Activated CD4-positive, alpha-beta memory T cell treated with anti-CD3 and anti-CD28 coated beads for 36 hours (primary cell): Measurements from ENCODE around the gene PLA2G4F. TPM values are rescaled to one million over a fixed set of nuclear protein-coding genes. Genes with fewer than 3 reads are reported as not detected.

Source experiments
- CTCF ChIA-PET: fragments of 350-600 bp; sonication (Branson Sonifier 250); formaldehyde crosslinking; loops from one replicate; lab custom pipeline; 2021; ENCODE audit warnings: antibody characterized with exemption, inconsistent platforms; lab: Charles Lee
- POLR2A ChIA-PET: fragments of 350-600 bp; sonication (Branson Sonifier 250); formaldehyde crosslinking; loops from one replicate; lab custom pipeline; 2021; ENCODE audit warnings: antibody characterized with exemption; lab: Charles Lee
- DNase-seq: peaks from one replicate; pipeline ENCODE4 v3.0.0-alpha.2; 2020
- H3K27ac Mint-ChIP-seq: one replicate; pipeline ENCODE4 v1.8.0; 2021; ENCODE audit warnings: mixed read lengths
- H3K27me3 Mint-ChIP-seq: one replicate; pipeline ENCODE4 v1.8.0; 2021; ENCODE audit warnings: mixed read lengths
- H3K36me3 Mint-ChIP-seq: one replicate; pipeline ENCODE4 v1.8.0; 2021; ENCODE audit warnings: mixed read lengths
- H3K4me1 Mint-ChIP-seq: one replicate; pipeline ENCODE4 v1.8.0; 2021; ENCODE audit warnings: low read depth, mixed read lengths
- H3K4me3 Mint-ChIP-seq: one replicate; pipeline ENCODE4 v1.8.0; 2021; ENCODE audit warnings: mild to moderate bottlenecking, mixed read lengths
- H3K9me3 Mint-ChIP-seq: one replicate; pipeline ENCODE4 v1.8.0; 2021; ENCODE audit warnings: mixed read lengths
- intact Hi-C: fragments of 100-400 bp; cut with micrococcal nuclease; formaldehyde crosslinking; loops from one replicate; pipeline ENCODE4 v1.15.1; 2023
- total RNA-seq, 2 experiments: library from RNA; stranded (reverse); gene quantifications; one replicate each; pipeline ENCODE4 v1.2.3, GENCODE V29; 2021

Gene PLA2G4F
- total RNA-seq, 2 experiments from 2014 or later = not detected

DNA sequence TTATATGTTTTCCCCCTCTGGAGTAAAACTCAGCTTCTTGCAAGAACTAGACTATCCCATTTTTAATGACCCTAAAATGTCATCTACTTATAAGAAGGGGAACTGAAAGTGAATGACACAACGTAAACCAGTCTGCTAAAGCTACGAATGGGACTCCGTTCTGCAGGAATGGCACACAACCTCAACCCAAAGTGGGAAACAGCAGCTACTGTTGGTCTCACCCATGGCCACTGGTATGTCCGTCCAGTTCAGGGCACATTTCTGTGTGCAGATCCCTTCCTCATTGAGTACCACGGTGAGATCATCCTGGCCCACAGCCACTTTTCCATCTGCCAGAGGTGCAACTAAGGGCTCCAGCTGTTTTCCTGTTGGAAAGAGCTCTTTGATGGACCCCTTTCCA, 27.9 kb upstream of the PLA2G4F start:
- H3K36me3 Mint-ChIP-seq = peaks cover 57% of the 10 kb centered on the region

GRCh38 chr15:42182961-42183360, 26.5 kb upstream of the PLA2G4F start:
- Mint-ChIP-seq H3K36me3 (peaks cover 54% of the 10 kb centered on the region), H3K4me3 (no peak overlapping the region), H3K27ac (no peak overlapping the region), H3K9me3 (no peaks in the 10 kb centered on the region), H3K27me3 (no peaks in the 10 kb centered on the region), H3K4me1 (no peaks in the 10 kb centered on the region)
- CTCF ChIA-PET = no interaction called here
- POLR2A ChIA-PET = no interaction called here
- no peak for DNase-seq
- intact Hi-C loops = no loop called here

More for the DNA sequence above, 27.9 kb upstream of the PLA2G4F start:
- CTCF ChIA-PET = no interaction called here
- no peak overlapping the region for H3K4me3 Mint-ChIP-seq
- no peaks in the 10 kb centered on the region for H3K27me3 Mint-ChIP-seq
- POLR2A ChIA-PET = no interaction called here
- H3K27ac Mint-ChIP-seq = no peak overlapping the region
- intact Hi-C loops = no loop called here
- H3K4me1 Mint-ChIP-seq = peaks cover 4% of the 10 kb centered on the region
- DNase-seq = no peak
- no peaks in the 10 kb centered on the region for H3K9me3 Mint-ChIP-seq

DNA sequence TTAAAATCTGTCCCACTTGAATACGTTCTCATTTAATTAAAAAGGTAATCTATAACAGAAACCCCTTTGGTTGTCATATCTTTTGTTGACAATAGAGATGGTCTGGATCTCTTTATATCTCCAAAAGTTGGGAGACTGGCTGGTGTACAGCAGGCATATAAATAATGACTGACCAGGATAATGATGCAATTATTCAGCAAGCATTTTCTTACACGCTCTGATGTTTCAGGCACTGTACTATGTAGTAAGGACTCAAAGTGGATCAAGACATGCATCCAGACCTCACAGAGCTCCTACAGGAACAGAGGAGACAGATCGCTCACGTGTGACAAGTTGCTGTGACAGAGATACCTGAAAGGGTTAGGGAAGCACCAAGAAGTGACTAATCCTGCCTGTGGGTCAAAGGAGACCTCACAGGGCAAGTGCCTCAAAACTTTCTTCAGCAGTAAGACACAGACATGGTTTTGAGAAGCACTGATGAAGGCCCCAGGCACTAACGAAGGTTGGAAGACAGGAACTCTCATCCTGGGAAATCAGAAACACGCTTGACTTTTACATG, 26.0 kb upstream of the PLA2G4F start:
- H3K9me3 Mint-ChIP-seq = no peaks in the 10 kb centered on the region
- H3K4me3 Mint-ChIP-seq = no peak overlapping the region
- H3K4me1 Mint-ChIP-seq = no peaks in the 10 kb centered on the region
- no peak overlapping the region for H3K27ac Mint-ChIP-seq
- POLR2A ChIA-PET = no interaction called here
- intact Hi-C loops = no loop called here
- no peaks in the 10 kb centered on the region for H3K27me3 Mint-ChIP-seq
- no peak for DNase-seq
- CTCF ChIA-PET = no interaction called here
- peaks cover 52% of the 10 kb centered on the region for H3K36me3 Mint-ChIP-seq

DNA sequence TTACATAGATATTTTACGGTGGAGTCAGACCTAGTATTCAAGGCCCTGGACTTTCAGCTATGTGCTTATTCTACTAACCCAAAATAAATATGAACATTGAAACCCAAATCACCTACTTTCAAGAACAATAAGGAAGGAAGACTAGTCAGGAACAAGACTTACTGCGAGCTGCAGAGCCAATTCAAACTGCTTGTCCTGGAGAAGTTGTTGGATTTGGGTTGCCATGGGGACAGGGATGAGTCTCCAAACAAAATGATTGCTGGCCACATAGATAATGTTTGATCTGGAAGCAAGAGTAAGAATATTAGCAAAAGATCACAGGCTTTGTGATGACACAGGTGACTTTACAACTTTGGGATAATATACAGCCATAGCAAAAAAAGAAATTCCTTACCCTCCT, 21.6 kb upstream of the PLA2G4F start:
- H3K27ac Mint-ChIP-seq = no peak overlapping the region
- no peaks in the 10 kb centered on the region for H3K9me3 Mint-ChIP-seq
- intact Hi-C loops = no loop called here
- H3K4me1 Mint-ChIP-seq = no peaks in the 10 kb centered on the region
- no peak overlapping the region for H3K4me3 Mint-ChIP-seq
- H3K36me3 Mint-ChIP-seq = peaks cover 48% of the 10 kb centered on the region
- no peaks in the 10 kb centered on the region for H3K27me3 Mint-ChIP-seq
- ChIA-PET POLR2A (no interaction called here), CTCF (no interaction called here)
- DNase-seq = no peak

DNA sequence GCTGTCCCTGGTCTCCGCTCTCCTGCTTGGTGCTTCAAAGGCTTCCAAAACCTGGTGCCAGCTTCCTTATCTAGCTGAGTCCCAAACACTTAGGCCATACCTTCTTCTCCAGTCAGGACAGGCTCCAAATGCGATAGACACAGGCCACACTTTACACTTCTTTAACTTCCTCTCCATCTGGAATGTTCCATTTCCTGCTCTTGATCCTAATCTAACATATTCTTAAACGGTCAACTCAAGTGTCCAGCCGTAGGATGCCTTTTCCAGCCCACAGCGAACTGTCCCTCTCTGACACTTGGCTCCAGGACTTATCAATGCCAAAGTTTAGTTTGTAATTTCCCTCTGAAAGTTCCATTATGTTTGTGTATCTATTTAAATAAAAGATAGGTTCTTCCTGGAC, 19.2 kb upstream of the PLA2G4F start:
- POLR2A ChIA-PET = no interaction called here

GRCh38 chr15:42172475-42172874, 16.0 kb upstream of the PLA2G4F start:
- Mint-ChIP-seq H3K4me1 (peaks cover 12% of the 10 kb centered on the region), H3K9me3 (no peaks in the 10 kb centered on the region), H3K27me3 (no peaks in the 10 kb centered on the region), H3K36me3 (peaks cover 42% of the 10 kb centered on the region), H3K27ac (peak overlapping the region; percentile 15), H3K4me3 (no peak overlapping the region)
- intact Hi-C loops = no loop called here
- DNase-seq = no peak
- CTCF ChIA-PET = interaction anchor here (1.0 kb wide), 1 partner anchor 116 kb away, joined by 3 read pairs; no protein-coding TSS in a partner anchor
- POLR2A ChIA-PET = no interaction called here

More for the DNA sequence above, 19.2 kb upstream of the PLA2G4F start:
- intact Hi-C loops = no loop called here
- Mint-ChIP-seq H3K9me3 (no peaks in the 10 kb centered on the region), H3K4me3 (no peak overlapping the region), H3K27me3 (no peaks in the 10 kb centered on the region), H3K4me1 (peaks cover 12% of the 10 kb centered on the region), H3K27ac (peak overlapping the region; percentile 14), H3K36me3 (peaks cover 48% of the 10 kb centered on the region)
- CTCF ChIA-PET = interaction anchor here (0.6 kb wide), 1 partner anchor 295 kb away, joined by 3 read pairs; no protein-coding TSS in a partner anchor
- no peak for DNase-seq

GRCh38 chr15:42171795-42172194, 15.4 kb upstream of the PLA2G4F start:
- no peak for DNase-seq
- Mint-ChIP-seq H3K36me3 (peaks cover 49% of the 10 kb centered on the region), H3K27me3 (no peaks in the 10 kb centered on the region), H3K27ac (peak overlapping the region; percentile 15), H3K9me3 (no peaks in the 10 kb centered on the region), H3K4me3 (no peak overlapping the region), H3K4me1 (peaks cover 12% of the 10 kb centered on the region)
- POLR2A ChIA-PET = no interaction called here
- CTCF ChIA-PET = interaction anchor here (0.7 kb wide), 1 partner anchor 34 kb away, joined by 3 read pairs; no protein-coding TSS in a partner anchor
- intact Hi-C loops = no loop called here

DNA sequence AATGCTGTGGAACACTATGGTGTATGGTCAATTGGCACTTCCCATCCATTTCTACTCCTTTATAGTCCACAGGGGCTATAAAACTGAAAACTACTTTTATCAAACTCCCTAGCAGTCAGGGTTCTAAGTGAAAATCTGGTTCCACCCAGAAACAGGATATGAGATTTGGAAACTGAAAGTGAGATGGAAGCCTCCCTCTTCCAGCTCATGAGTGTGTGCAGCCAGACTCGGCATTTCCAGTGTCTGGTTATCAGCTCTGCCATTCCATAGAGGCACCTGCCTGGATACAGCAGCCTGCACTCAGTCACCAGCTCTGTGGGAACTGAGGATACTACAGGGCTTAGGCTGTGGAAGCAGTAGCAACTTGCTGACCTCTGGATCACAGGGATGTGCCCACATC, 14.7 kb upstream of the PLA2G4F start:
- DNase-seq = no peak
- ChIA-PET POLR2A (no interaction called here), CTCF (interaction anchor here (0.7 kb wide), 1 partner anchor 33 kb away, joined by 3 read pairs; no protein-coding TSS in a partner anchor)
- Mint-ChIP-seq H3K27ac (peak overlapping the region; percentile 15), H3K9me3 (no peaks in the 10 kb centered on the region), H3K27me3 (no peaks in the 10 kb centered on the region), H3K4me1 (peaks cover 12% of the 10 kb centered on the region), H3K36me3 (peaks cover 56% of the 10 kb centered on the region), H3K4me3 (no peak overlapping the region)
- intact Hi-C loops = no loop called here

DNA sequence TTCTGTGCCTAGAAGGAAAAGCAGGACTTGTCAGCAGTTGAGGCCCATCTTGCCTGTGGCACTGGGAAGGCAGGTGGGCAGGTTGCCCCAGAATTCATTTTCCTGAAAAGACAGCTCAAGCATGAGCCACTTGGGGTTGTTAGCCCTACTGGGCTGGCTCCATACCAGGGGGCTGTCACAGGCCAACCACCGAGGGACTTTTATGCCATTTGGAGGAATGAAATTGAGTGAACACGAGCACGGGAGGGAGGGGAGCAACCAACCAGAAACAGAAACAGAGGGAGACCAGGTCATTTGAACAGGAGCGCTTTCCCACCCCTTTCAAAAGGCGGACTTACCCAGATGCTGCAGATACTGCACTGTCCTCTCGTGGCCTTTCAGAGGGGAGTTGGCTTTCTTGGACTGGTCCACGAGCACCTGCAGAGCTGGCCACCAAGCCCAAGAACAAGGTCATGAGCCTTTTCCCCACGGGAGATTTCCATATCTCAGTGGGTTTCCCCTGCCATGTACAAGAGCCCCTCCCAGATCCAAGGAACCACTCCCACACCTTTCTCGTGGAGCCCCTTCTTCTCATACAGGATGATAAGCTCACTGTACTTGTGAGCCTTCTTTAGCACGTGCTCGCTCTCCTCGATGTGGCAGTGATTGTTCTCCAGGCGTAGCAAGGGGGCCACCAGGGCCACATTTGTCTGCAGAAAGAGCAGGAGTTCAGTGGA, 9.9 kb upstream of the PLA2G4F start:
- Mint-ChIP-seq H3K27ac (peak overlapping the region; percentile 18), H3K4me3 (no peak overlapping the region), H3K27me3 (no peaks in the 10 kb centered on the region), H3K9me3 (no peaks in the 10 kb centered on the region), H3K4me1 (peaks cover 6% of the 10 kb centered on the region), H3K36me3 (peaks cover 50% of the 10 kb centered on the region)
- CTCF ChIA-PET = interaction anchor here (0.5 kb wide), 1 partner anchor 33 kb away, joined by 3 read pairs; no protein-coding TSS in a partner anchor
- POLR2A ChIA-PET = interaction anchor here (0.5 kb wide), 1 partner anchor 13 kb away, joined by 3 read pairs; no protein-coding TSS in a partner anchor
- intact Hi-C loops = no loop called here
- DNase-seq = no peak

- intact Hi-C loops = no loop called here
- ChIA-PET CTCF (interaction anchor here (0.5 kb wide), 1 partner anchor 98 kb away, joined by 3 read pairs; no protein-coding TSS in a partner anchor), POLR2A (no interaction called here)
- Mint-ChIP-seq H3K27ac (no peak overlapping the region), H3K36me3 (peaks cover 48% of the 10 kb centered on the region), H3K27me3 (no peaks in the 10 kb centered on the region), H3K4me1 (no peaks in the 10 kb centered on the region), H3K9me3 (no peaks in the 10 kb centered on the region), H3K4me3 (no peak overlapping the region)
- DNase-seq = no peak
Observed at GRCh38 chr15:42165106-42165505, 8.7 kb upstream of the PLA2G4F start.

DNA sequence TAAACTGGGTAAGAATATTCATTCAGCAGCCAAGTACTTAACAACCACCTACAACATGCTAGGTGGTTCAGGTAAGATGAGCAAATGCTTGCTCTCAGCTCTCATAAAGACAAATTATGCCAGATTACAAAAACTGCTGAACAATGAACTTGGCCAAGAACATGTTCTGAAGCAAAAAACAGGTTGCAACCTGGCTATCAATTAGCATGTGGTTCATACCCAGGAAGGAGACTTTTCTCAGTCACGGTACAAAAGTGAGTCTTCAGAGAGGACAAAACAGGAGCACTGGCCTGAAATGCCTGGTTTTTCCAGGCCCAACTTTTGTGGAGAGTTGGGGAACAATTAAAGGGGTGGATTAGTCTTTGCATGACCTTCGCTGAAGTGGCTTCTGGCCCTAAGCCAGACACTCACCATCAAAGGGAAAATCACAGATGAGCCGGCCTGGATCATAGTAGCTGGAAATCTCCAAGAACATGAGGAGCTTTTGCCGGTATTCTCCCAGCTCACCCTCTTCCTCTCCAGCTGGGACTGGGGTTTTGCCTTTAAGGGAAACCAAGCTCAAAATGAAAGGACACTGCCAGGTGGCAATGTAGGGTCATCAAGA, 7.6 kb upstream of the PLA2G4F start:
- Mint-ChIP-seq H3K36me3 (peaks cover 54% of the 10 kb centered on the region), H3K9me3 (no peaks in the 10 kb centered on the region), H3K4me3 (no peak overlapping the region), H3K27me3 (no peaks in the 10 kb centered on the region), H3K4me1 (no peaks in the 10 kb centered on the region), H3K27ac (no peak overlapping the region)
- DNase-seq = no peak
- POLR2A ChIA-PET = no interaction called here
- intact Hi-C loops = no loop called here
- CTCF ChIA-PET = no interaction called here

DNA sequence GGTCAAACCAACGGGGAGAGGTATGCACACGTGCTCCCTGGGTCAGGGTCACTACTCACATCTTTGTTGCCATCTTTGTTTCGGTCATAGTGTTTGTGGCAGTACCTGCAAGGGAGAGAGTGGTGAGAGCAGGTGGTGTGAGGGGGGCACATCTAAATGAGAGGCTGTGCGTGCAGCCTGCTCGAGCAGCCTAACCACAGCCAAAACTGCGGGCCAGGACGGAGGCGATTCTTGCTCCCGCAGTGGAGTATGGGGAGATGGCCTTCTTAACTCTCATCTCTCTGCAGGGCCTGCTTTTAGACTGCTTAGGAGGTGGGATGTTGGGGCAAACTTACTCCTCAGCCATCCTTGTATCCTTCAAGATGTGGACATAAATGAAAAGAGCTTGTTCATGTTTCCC, 6.9 kb upstream of the PLA2G4F start:
- Mint-ChIP-seq H3K9me3 (no peaks in the 10 kb centered on the region), H3K4me3 (no peak overlapping the region), H3K4me1 (no peaks in the 10 kb centered on the region), H3K27me3 (no peaks in the 10 kb centered on the region), H3K27ac (no peak overlapping the region), H3K36me3 (peaks cover 58% of the 10 kb centered on the region)
- intact Hi-C loops = no loop called here
- CTCF ChIA-PET = interaction anchor here (0.6 kb wide), 1 partner anchor 302 kb away, joined by 3 read pairs; no protein-coding TSS in a partner anchor
- POLR2A ChIA-PET = no interaction called here
- no peak for DNase-seq
